Measurements from ENCODE around the gene DACT1.

- TF ChIP-seq CTCF (IDR thresholded peaks at IDR 0.05) (no peak), POLR2A (IDR thresholded peaks at IDR 0.05) (no peak)
Measured at GRCh38 chr14:58680698-58681097, 42.9 kb downstream of the DACT1 start.

Measured in body of pancreas (tissue), 4 donors.